ENCODE results near the gene SLC6A3. TPM values are rescaled to one million over a fixed set of nuclear protein-coding genes. Genes with fewer than 3 reads are reported as not detected.

Gene SLC6A3
- total and polyA plus RNA-seq, 9 of the 15 experiments (the other 6 are each of a cell fraction or from before 2014, with no cell fraction given) = not detected

GRCh38 chr5:1344975-1345838 lies 100.0 kb downstream of the SLC6A3 start, which contains the start of gene CLPTM1L (continued):
- TF ChIP-seq IFI16 (CRISPR knock-in tag; IDR thresholded peaks at IDR 0.05) (no peak), ZNF274 (IDR thresholded peaks at IDR 0.05; ENCODE audit: borderline replicate concordance, low read depth, low read length) (no peak), DEAF1 (CRISPR knock-in tag; IDR thresholded peaks at IDR 0.05) (no peak), ZNF740 (CRISPR knock-in tag; IDR thresholded peaks at IDR 0.05) (no peak), ZNF740 (tag; IDR thresholded peaks at IDR 0.05) (no peak), PHB2 (IDR thresholded peaks at IDR 0.05; ENCODE audit: low read depth) (no peak), LEF1 (IDR thresholded peaks at IDR 0.05) (no peak), BRD9 (IDR thresholded peaks at IDR 0.05; ENCODE audit: low read depth, partially characterized antibody) (no peak), MAFG (tag; conservative IDR thresholded peaks at IDR 0.05) (no peak), TFAP4 (CRISPR knock-in tag; IDR thresholded peaks at IDR 0.05; ENCODE audit: borderline replicate concordance) (peak; percentile 75), TARDBP (IDR thresholded peaks at IDR 0.05) (no peak), E2F1 (CRISPR knock-in tag; IDR thresholded peaks at IDR 0.05) (no peak), KLF16 (IDR thresholded peaks at IDR 0.05) (no peak)
- TF ChIP-seq, protein P1, sequence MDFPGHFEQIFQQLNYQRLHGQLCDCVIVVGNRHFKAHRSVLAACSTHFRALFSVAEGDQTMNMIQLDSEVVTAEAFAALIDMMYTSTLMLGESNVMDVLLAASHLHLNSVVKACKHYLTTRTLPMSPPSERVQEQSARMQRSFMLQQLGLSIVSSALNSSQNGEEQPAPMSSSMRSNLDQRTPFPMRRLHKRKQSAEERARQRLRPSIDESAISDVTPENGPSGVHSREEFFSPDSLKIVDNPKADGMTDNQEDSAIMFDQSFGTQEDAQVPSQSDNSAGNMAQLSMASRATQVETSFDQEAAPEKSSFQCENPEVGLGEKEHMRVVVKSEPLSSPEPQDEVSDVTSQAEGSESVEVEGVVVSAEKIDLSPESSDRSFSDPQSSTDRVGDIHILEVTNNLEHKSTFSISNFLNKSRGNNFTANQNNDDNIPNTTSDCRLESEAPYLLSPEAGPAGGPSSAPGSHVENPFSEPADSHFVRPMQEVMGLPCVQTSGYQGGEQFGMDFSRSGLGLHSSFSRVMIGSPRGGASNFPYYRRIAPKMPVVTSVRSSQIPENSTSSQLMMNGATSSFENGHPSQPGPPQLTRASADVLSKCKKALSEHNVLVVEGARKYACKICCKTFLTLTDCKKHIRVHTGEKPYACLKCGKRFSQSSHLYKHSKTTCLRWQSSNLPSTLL (IDR thresholded peaks at IDR 0.05) = no peak
- TF ChIP-seq, protein P2, sequence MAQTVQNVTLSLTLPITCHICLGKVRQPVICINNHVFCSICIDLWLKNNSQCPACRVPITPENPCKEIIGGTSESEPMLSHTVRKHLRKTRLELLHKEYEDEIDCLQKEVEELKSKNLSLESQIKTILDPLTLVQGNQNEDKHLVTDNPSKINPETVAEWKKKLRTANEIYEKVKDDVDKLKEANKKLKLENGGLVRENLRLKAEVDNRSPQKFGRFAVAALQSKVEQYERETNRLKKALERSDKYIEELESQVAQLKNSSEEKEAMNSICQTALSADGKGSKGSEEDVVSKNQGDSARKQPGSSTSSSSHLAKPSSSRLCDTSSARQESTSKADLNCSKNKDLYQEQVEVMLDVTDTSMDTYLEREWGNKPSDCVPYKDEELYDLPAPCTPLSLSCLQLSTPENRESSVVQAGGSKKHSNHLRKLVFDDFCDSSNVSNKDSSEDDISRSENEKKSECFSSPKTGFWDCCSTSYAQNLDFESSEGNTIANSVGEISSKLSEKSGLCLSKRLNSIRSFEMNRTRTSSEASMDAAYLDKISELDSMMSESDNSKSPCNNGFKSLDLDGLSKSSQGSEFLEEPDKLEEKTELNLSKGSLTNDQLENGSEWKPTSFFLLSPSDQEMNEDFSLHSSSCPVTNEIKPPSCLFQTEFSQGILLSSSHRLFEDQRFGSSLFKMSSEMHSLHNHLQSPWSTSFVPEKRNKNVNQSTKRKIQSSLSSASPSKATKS (CRISPR knock-in tag; IDR thresholded peaks at IDR 0.05) = no peak
